HG03196 (cell line): ENCODE results near the gene MFSD6L.

Source experiments
- ATAC-seq: cut with Tn5 transposase; IDR thresholded peaks from one replicate; pipeline ENCODE4 v1.9.1; 2021; ENCODE audit not compliant: unreplicated experiment

The MFSD6L gene

DNA sequence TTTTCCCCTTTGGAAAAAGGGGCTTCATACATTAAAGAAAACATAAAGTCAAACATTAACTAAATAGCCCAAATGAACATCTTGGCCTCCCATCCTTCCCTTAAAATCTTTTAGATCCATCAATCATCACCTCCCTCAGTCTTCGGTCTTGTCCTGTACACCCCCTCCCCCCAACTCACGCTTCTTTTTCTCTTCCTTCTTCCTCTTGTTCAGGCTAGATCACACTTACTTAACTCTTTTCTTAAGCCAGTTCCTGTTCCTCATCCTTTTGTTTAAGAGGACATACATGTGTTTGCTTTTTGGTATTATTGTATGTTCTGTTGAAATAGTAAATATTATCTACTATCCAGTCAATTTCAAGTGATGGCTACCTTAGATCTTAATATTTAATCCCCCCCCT lies 5.5 kb downstream of the MFSD6L start:
- ATAC-seq, result no peak

DNA sequence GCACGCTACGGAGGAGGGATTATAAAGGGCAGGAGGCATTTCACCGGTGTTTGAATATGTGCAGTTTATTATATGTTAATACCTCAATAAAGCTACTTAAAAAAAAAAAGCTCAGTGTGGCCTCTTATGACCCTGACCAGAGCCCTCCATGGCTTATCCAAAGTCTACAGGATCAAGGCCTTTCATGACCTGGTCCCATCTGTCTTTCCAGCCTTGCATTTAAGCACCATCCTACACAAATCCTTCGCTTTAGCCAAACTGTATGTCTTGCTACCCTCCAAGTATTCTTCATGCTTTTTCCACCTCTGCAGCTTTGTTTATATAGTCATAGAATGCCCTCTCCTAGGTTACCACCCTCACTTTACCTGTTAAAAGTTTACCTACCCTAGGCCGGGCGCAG lies 6.5 kb downstream of the MFSD6L start:
- no peak for ATAC-seq

DNA sequence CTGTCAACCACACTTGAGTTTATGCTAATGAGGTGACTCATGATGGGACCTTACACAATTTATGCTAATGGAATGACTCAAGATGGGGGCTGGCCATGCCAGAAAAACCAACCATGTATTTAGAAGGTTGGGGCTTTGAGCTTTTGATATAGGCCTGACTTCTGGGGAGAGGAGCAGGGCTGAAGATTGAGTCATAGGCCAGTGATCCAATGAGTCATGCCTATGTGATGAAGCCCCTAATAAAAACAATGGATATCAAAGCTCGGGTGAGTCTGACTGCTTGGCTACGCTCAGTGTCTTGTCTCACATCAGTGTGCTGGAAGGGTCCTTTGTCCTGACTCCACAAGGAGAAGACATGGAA lies 7.3 kb downstream of the MFSD6L start:
- ATAC-seq, result no peak

DNA sequence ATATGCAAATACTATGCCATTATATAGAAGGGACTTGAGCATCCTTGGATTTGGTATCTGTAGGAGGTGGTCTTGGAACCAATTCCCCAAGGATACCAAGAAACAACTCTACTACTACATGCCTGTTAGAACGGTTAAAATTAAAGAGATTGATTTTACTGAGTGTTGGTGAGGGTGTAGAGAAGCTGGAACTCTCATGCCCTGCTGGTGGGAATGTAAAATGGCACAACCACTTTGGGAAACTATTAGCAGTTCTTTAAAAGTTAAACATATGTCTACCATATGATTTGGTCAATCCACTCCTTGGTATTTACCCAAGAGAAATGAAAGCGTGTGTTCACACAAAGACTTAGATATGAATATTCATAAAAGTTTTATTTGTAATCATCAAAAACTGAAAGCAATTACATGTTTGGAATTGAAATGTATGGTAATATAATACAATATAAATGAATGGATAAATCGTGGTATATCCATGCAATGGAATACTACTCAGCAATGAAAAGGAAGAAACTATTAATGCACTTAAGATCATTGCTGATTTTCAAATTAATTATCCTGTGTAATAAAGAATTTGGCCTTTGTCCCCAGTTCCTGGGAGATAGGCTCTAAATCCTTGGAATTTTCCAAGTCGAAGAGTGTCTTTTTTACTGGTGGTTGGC lies 7.8 kb downstream of the MFSD6L start:
- no peak for ATAC-seq

DNA sequence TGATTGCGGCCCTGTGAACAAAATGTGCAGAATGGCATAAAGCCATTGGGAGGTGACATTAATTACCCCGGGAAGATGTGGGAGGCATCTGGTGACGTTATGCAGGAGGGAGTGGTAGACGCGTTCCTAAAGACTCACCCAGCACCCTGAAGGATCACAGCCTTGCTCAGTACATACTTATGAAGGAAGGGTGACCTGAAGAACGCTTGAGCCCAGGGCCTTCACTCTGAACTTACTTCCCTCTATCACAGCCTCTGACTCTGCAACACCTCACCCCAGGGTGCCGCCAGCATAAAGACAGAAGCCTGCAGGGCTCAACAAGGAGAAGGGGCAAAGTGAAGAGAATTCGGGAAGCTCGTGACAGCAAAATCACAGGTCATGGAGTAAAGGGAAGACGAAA lies 9.4 kb downstream of the MFSD6L start:
- no peak for ATAC-seq

DNA sequence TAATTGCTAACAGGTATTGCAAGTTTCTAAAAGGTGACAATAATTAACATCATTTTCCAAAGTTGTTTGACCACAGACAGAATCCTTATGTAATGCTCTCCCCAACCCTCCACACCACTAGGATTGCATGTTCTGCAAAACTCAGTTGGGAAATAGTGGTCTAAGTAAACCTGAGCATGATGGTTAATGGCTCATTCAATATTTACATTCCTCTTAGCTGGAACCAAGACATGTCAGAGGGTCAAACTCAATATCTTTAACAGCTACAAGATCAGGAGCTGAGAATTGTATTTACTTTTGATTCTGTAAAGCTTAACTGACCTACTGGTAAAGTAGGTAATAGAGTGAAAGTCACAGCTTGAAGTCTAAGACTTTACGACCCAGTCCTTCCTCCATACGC lies 10.2 kb downstream of the MFSD6L start:
- ATAC-seq, result no peak

DNA sequence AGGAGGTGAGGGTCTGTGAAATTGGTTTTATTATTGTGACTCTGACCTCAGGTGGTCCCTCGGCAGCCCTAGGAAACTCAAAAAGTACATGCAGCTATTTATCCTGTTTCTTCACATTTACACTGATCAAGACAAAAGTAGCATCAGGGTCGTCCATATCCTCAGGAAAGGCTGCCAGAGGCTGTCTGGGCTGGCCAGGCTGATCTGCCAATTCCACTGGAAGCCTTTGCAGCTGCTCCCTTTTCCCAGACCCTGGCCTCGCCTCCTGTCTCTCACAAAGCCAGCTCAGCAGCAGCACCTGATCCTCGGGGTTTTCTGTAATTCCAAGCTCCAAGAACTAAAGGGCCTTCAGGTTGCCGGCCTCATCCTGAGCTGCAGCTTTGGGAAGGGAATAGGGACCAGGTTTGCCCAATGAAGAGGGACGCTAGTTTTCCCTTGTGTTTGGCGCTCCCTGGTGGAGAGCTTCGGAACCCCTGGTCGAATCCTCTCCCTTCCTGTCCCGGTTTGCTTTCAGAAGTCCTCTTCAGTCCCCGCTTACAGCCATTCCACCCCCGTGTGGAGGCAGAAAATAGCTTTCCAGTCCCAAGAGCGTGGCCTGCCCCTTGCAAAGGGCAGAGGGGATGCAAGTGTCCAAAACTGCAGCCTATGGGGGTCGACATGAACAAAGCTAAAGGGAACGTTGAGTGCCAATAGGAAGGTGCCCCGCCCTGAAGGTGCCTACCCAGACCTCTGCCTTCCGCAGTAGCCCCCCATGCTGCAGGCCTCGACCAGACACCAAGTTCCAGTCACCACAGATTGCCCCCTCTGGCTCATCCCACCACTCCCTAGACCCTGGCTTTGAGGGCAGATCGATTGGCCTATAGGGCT lies 13.4 kb downstream of the MFSD6L start:
- no peak for ATAC-seq

DNA sequence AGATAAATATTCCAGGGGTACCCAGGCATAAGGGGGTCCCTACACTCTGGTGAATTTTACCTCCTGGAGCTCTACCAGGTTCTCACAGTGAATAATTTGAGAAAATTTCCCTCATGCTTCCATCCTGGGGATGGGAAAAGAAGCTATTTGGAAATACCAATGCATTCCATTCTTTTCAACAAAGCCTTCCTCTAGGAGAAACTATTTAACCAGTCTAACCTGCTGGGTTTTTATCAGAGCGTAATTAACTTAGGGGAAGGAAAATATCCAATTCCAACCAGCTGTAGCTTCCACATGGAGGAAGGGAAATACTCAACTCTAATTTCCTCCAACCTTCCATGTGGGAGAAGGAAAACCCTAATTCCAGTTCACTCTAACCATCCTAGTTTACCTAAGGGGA lies 17.0 kb downstream of the MFSD6L start:
- no peak for ATAC-seq

DNA sequence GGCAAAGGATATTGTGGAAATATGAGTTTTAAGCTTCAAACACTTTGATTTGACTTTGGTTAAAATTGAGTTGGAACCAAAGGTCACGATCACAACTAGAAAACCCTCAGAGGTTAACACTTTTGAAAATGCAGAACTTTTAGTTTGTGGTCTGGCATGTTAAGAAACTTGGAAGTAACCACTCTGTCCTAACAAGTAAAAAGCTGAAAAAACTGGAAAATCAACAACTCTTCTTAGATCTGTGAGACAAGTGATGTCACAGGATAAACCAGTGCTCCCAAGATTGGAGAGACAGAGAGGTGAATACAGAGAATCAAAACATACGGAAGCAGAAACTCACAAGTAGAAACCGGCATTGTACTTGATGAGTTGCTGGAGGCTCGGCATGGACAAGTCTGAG lies 17.4 kb downstream of the MFSD6L start:
- ATAC-seq, result no peak

DNA sequence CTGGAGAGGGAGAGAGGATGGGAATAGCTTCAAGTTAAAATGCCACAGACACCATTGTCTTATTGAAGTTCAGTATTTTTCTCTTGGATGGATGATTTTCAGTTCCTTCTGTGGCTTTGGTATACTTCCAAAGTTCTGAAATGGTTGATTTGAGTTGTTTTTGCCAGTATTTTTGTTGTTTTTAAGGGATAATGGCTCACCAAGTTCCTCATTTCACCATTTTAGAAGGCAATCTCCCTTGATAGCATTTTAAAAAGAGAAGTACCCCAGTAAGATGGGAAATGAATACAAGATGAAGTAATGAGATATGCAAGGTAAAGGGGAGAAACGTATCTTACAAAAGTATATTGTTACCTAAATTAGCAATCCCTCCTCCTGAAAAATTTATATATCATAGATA lies 22.3 kb downstream of the MFSD6L start:
- no peak for ATAC-seq

DNA sequence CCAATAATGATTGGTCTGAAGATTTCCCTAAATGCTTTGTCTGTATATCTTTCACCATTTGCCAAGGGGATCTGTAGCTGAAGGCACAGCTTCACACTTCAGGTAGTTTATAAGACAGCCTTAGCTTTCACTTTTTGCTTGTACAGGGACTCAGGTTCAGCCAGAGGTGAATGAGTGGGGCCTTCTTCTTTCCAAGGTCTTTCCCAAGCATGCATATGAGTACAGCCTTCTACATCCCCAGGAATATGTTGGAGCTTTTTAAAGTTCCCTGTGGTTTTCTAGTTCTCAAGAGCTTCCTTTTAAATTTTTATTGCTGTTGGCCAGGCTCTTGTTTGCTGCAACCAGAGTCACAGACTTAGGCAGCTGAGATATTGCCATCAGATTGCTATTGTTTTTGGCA lies 22.9 kb downstream of the MFSD6L start:
- no peak for ATAC-seq

DNA sequence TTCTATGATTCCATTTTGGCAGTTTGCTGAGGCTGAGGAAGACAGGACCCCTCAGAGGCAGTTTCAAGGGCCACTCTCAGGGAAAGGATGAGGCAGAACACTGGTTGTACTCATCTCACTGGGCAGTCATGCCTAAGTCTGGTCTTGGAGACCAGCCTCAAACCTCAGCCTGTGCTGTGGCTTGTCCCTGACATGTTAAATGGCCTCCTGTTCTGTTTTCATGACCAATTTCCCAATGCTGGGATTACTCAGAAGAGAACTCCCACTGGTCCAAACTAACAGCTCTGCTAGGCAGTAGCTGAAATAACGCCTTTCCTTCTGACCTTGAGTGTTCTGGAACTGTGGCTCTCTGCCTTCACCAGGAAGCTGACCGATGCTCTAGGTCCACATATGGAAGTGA lies 32.4 kb downstream of the MFSD6L start:
- ATAC-seq, result no peak

DNA sequence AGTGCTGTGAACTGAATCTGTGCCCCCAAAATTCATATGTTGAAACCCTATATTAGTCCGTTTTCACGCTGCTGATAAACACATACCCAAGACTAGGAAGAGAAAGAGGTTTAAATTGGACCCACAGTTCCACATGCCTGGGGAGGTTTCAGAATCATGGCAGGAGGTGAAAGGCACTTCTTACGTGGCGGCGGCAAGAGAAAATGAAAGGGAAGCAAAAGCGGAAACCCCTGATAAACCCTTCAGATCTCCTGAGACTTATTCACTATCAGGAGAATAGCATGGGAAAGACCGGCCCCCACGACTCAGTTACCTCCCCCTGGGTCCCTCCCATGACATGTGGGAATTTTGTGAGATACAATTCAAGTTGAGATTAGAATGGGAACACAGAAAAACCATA lies 37.2 kb downstream of the MFSD6L start:
- ATAC-seq, result no peak

DNA sequence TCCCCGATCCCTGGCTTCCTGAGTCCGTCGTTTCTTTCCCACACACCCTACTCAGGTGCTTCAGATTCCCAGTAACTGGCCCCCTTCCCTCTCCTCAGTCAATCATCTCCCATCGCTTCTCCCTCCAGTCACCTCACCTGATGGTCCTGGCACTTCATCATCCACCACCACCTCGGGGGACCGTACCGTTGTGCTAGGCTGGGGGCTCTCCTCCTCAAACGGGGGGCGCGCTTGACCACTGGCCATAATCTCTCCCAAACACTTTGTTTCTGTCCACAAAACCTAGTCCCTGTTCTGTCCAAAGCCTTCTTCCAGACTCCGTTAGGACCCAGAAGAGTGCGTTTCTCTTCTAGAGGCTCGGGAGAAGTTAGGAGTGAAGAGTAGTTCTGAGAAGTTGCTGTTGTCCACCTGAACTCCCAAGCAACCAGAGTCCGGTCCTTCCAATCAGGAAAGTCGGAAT lies 41.0 kb downstream of the MFSD6L start, which contains the start of gene SPDYE4:
SPDYE4 (minus strand) TSS at position 410 of the 460 bp plus-strand sequence; CDS start at position 246, 164 bp downstream.
- ATAC-seq, result no peak

DNA sequence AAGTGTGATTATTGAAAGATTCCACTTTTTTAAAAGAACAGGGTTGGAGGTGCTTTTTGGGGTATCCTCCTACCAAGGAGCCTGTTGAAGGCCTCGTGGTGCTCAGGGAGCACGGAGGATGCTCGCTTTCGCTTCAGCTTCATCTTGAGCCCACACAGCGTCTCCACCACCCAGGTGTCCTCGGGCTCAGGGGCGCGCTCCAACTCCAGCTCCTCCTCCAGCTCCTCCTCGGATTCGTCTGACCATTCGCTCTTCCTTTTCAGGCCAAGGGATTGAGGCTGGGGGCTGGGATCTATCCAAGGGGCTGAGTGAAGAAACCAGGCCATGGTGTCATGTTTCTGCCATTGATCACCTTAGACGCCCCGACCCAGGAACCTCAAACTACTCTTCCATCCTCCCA lies 42.0 kb downstream of the MFSD6L start:
- no peak for ATAC-seq

DNA sequence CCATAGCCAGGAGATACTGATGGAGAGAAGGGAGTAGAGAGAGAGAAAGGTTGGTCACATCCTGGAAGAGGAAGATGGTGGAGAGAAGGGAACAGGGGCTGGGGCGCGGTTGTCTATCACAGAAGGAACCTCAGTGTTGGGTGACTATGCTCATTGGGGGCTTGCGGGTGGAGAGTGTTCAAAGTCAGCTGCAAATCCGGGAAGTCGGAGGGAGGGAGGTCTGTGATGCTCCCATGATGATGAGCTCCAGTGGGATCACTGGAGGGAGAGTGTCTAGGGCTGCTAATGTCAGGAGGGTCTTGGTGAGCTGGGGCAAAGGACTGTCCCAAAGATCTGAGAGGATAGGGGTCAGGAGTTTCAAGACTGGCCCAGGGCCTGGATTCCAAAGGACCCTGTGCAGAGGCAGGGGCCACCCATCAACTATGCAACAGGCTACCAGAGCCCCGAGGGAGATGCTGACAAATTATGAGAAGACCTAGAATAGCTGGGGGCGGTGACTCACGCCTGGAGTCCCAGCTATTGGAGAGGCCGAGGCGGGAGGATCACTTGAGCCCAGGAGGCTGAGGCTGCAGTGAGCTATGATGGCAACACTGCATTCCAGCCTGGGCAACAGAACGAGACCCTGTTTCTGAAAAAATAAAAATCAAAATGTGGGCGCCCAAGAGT lies 43.4 kb downstream of the MFSD6L start:
- no peak for ATAC-seq

DNA sequence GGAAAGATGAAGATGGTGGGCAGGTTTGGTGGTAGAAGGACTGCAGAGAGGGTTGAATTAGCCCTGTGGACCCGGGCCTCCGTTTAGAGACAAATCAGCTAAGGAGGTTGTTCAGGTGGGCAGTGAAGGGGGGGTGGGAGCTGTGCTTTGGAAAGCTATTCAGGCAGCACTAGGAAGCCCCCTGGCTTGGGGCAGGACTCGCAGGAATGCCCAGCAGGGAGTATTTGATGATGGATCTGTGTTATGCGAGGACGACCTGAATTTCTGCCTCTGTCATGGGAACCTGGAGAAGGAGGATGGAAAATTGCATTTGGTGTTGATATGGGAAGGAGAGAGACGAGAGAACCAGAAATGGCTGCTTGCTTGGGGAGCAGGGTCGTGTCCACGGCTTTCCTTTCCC lies 44.3 kb downstream of the MFSD6L start:
- no peak for ATAC-seq

DNA sequence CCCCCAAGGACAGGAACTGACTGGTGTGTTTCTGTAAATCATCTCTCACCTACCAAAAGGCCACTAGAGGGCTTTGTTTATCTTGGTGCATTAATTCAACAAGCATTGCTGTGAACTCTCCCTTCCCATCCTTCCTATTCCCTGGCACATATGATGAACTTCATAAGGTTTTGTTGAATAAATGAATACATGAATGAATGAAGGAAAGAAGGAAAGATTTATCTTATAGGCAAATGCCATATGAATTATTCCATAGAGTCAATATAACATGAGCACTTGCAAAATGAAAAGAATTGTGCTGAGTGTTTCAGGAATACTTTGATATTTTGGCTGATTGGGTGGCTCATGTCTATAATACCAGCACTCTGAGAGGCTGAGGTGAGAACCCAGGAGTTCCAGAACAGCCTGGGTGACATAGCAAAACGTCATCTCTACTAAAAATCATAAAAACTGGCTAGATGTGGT lies 45.2 kb downstream of the MFSD6L start:
- ATAC-seq, result no peak

DNA sequence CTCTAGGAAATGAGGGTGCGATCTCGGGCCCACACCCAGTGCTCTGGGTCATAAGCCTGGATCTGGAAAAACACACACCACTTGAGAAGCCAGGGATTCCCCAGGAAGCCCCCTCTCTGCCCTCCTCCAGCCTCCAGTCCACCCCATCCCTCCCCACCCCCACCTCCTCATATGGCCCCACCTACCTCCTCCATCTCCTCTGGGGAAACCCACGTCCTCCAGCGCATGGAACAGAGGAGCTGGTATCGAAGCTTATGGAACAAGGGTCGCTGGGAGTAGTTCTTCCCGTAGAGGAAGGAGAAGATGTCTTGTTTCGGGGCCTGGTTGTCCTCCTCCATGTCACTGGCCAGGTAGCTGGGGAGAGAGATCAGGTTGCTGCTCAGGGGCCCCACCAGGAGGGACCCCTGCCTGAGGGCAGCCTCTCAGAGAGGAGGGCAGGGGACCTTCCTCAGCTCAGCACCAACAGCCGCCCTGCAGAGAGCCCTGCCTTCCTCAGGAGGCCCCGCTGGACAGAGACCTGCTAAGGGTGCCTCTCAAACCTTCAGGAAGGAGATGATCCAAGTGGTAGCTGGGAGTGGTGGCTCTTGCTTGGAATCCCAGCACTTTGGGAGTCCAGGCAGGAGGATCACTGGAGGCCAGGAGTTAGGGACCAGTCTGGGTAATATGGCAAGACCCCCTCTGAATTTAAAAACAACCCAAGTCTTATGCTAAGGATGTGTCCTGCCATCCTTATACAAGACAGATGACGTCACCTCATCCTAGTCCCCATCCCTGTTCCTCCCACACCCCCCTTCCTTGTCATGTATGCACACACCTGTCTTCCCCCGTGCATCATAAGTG lies 45.8 kb downstream of the MFSD6L start:
- ATAC-seq, result no peak

DNA sequence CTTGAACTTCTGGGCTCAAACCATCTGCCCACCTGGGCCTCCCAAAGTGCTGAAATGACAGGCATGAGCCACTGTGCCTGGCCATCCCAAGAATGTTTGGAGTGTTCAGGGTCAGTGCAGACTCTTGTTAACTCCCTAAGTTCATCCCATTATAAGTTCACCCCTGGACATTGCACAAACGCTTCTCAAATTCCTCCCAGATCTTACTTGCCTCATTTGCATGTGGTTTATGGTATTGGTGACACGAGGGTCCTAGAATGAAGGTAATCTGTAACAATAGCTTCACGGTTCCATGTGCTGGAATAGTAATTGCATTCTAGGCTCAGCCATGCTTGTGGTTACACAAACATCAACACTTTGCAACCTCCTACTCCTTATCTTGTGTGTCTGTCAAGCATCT lies 49.5 kb downstream of the MFSD6L start:
- no peak for ATAC-seq

DNA sequence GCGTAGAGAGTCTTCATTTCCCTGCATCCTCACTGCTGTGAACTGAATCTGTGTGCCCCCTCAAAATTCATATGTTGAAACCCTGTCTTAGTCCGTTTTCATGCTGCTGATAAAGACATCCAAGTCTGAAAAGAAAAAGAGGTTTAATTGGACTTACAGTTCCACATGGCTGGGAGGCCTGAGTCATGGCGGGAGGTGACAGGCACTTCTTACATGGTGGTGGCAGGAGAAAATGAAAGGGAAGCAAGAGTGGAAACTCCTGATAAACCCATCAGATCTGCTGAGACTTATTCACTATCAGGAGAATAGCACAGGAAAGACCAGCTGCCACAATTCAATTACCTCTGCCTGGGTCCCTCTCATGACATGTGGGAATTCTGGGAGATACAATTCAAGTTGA lies 51.4 kb downstream of the MFSD6L start:
- ATAC-seq, result no peak
